Measurements from ENCODE around the gene CAMK2B. TPM values are rescaled to one million over a fixed set of nuclear protein-coding genes. Genes with fewer than 3 reads are reported as not detected.

CAMK2B gene
- total RNA-seq, 1 donor from 2014 or later: 98.0 TPM

DNA sequence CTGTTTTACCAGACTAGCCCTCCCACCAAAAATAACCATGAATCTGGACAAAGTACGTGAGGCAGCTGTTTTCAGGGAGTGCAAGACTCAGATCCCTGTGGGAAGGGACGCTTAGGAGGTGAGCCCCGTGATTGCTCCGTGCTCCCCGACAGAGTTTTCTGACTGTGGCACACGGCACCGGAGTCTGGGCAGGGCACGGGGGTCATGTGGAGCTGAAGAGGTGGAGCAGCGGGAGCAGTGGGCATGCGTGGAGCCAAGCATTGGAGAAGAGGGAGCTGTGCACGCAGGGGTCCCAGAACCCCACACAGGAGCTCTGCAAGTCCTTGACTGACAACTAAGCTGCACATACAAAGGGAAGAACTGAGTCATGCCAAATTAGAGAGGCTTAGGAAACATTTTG lies 11.1 kb upstream of the CAMK2B start:
- intact Hi-C loops (cut with micrococcal nuclease): no loop called here
- Histone ChIP-seq H3K27me3 (ENCODE audit: low read depth) (no peaks in the 10 kb centered on the region), H3K4me3 (no peak overlapping the region), H3K36me3 (no peaks in the 10 kb centered on the region), H3K9me3 (replicated peaks) (peaks cover 23% of the 10 kb centered on the region), H3K4me1 (peaks cover 27% of the 10 kb centered on the region), H3K27ac (replicated peaks) (no peak overlapping the region)
- TF ChIP-seq, protein P1, sequence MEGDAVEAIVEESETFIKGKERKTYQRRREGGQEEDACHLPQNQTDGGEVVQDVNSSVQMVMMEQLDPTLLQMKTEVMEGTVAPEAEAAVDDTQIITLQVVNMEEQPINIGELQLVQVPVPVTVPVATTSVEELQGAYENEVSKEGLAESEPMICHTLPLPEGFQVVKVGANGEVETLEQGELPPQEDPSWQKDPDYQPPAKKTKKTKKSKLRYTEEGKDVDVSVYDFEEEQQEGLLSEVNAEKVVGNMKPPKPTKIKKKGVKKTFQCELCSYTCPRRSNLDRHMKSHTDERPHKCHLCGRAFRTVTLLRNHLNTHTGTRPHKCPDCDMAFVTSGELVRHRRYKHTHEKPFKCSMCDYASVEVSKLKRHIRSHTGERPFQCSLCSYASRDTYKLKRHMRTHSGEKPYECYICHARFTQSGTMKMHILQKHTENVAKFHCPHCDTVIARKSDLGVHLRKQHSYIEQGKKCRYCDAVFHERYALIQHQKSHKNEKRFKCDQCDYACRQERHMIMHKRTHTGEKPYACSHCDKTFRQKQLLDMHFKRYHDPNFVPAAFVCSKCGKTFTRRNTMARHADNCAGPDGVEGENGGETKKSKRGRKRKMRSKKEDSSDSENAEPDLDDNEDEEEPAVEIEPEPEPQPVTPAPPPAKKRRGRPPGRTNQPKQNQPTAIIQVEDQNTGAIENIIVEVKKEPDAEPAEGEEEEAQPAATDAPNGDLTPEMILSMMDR (IDR thresholded peaks at IDR 0.05; ENCODE audit: borderline replicate concordance): no peak
- no peak for DNase-seq

DNA sequence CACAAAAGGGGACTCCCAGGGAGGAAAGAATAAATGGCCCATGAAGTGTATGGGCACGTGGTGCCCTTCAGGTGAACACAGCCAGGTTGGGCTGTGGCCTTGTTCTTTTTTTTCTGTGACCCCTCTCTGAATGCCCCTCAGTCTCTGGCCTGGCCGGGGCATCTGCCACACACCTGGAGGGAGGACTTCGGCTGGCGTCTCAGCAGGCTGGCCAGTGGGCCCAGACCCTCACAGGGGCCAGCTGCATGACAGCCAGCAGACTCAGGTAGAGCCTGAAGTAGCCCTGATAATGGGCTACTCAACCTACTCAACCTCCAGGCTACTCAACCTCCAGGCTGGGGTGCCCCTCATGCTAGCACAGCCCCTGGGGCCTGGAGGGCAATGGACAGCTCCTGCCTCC lies 9.8 kb upstream of the CAMK2B start:
- TF ChIP-seq, protein P1 (IDR thresholded peaks at IDR 0.05; ENCODE audit: borderline replicate concordance): no peak
- Histone ChIP-seq H3K4me1 (peaks cover 32% of the 10 kb centered on the region), H3K27me3 (ENCODE audit: low read depth) (no peaks in the 10 kb centered on the region), H3K27ac (replicated peaks) (no peak overlapping the region), H3K36me3 (no peaks in the 10 kb centered on the region), H3K4me3 (no peak overlapping the region), H3K9me3 (replicated peaks) (peaks cover 23% of the 10 kb centered on the region)
- intact Hi-C loops (cut with micrococcal nuclease): no loop called here
- no peak for DNase-seq

DNA sequence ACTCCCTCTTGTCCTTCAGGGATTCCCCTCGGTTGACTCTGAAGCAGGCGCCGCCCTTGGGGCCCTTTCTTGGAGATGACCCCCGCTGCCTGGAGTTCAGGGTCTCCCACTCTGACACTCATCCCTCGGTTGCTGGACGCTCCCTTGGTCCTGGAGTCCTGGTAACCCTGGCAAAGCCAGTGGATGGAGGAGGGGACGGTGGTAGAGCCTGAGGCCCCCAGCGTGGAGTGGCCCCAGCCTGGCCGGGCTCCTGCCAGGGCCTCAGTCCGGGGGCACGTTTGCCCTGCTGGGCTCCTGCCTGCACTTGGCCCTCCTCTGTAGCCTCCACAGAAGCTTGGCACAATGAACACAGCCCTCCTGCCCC lies 9.3 kb upstream of the CAMK2B start:
- TF ChIP-seq, protein P1 (IDR thresholded peaks at IDR 0.05; ENCODE audit: borderline replicate concordance): no peak
- intact Hi-C loops (cut with micrococcal nuclease): no loop called here
- H3K4me3 ChIP-seq: no peak overlapping the region
- no peaks in the 10 kb centered on the region for H3K36me3 ChIP-seq
- H3K27me3 ChIP-seq (ENCODE audit: low read depth): no peaks in the 10 kb centered on the region
- H3K4me1 ChIP-seq: peaks cover 36% of the 10 kb centered on the region
- peaks cover 23% of the 10 kb centered on the region for H3K9me3 ChIP-seq (replicated peaks)
- no peak overlapping the region for H3K27ac ChIP-seq (replicated peaks)
- no peak for DNase-seq

DNA sequence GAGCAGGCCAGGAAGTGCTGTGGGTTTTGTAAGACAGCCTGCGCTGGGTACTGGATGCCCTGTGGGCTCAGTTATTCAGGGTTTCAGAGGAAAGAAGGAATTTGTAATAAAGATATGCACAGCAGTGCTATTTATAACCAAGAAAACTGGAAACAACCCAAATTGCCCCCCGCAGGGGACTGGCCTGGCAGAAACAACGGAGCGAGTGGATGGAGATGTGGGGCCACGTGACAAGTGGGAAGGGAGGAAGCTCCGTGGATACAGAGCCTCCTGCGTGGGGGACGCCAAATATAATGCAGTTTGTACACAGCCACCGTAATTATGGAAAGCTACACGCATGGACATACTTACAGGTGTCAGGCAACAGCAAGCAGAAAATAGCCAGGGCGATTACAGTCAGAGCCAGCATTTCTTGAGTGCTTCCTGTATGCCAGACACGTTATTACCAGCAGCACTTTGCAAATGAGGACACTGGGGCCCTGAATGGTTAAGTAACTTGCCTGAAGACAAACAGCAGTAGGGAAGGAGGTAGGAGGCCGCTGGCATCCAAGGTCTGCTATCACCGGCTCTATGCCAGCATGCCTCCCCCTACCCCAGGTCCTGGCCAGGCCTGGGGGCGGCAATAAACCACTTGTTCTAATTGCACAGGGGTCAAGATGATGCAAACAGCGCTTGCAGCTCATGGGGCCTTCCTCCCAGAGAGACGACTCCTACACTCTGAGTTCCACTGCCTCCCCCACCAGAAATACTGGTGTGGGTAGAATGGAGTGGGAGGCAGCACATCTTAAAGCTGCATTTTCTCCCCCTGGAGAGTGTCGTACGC lies 8.7 kb upstream of the CAMK2B start:
- Histone ChIP-seq H3K36me3 (no peaks in the 10 kb centered on the region), H3K27ac (replicated peaks) (peak overlapping the region; percentile 81), H3K27me3 (ENCODE audit: low read depth) (no peaks in the 10 kb centered on the region), H3K4me1 (peaks cover 38% of the 10 kb centered on the region), H3K4me3 (peak overlapping the region; percentile 6), H3K9me3 (replicated peaks) (peaks cover 23% of the 10 kb centered on the region)
- no peak for DNase-seq
- TF ChIP-seq, protein P1 (IDR thresholded peaks at IDR 0.05; ENCODE audit: borderline replicate concordance): no peak
- intact Hi-C loops (cut with micrococcal nuclease): no loop called here

DNA sequence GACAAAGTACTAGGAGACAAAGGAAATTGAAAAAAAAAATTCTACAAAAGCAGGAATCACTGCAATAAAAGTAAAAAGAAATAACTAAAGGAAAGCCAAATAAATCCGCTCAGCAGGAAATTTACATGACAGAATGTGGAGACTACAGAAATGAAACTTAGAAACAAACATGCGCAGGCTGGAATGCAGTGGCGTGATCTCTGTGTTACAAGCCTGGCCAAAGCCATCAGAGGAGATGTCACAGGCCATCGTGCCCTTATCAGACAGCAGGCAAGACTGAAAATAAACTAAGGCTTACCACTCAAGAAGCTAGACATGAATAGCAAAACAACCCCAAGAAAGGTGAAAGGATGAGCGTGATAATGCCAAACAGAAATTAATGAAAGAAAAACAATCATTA lies 6.3 kb upstream of the CAMK2B start:
- no peak for DNase-seq
- Histone ChIP-seq H3K27ac (replicated peaks) (peak overlapping the region; percentile 81), H3K4me1 (peaks cover 38% of the 10 kb centered on the region), H3K9me3 (replicated peaks) (peaks cover 4% of the 10 kb centered on the region), H3K4me3 (no peak overlapping the region), H3K36me3 (no peaks in the 10 kb centered on the region), H3K27me3 (ENCODE audit: low read depth) (peaks cover 4% of the 10 kb centered on the region)
- intact Hi-C loops (cut with micrococcal nuclease): no loop called here
- TF ChIP-seq, protein P1 (IDR thresholded peaks at IDR 0.05; ENCODE audit: borderline replicate concordance): no peak

All from left ventricle myocardium inferior (tissue), 1 donor.